Activated T-cell treated with anti-CD3 and anti-CD28 coated beads, Interleukin-2, amount 50 U/mL, for 24 hours (primary cell): ENCODE results near the gene DMAP1.

Experiments used
- DNase-seq: peaks from one replicate; pipeline ENCODE4 v3.0.0-alpha.2; 2020
- H3K27ac Mint-ChIP-seq: 2 replicates; pipeline ENCODE4 v1.8.0; 2020; ENCODE audit warnings: mild to moderate bottlenecking, mixed read lengths
- H3K27me3 Mint-ChIP-seq: 2 replicates; pipeline ENCODE4 v1.8.0; 2020; ENCODE audit warnings: mixed read lengths
- H3K36me3 Mint-ChIP-seq: 2 replicates; pipeline ENCODE4 v1.8.0; 2020; ENCODE audit warnings: low read depth, mixed read lengths
- H3K4me1 Mint-ChIP-seq: 2 replicates; pipeline ENCODE4 v1.8.0; 2020; ENCODE audit warnings: low read depth, mixed read lengths
- H3K4me3 Mint-ChIP-seq: 2 replicates; pipeline ENCODE4 v1.8.0; 2020; ENCODE audit warnings: mild to moderate bottlenecking, moderate library complexity, mixed read lengths
- H3K9me3 Mint-ChIP-seq: 2 replicates; pipeline ENCODE4 v1.8.0; 2020; ENCODE audit warnings: mixed read lengths

The DMAP1 gene

GRCh38 chr1:44259090-44259489 lies 45.8 kb downstream of the DMAP1 start:
- no peak for DNase-seq
- Mint-ChIP-seq H3K4me1 (no peaks in the 10 kb centered on the region), H3K27me3 (no peaks in the 10 kb centered on the region), H3K27ac (no peak overlapping the region), H3K9me3 (no peaks in the 10 kb centered on the region), H3K4me3 (no peak overlapping the region), H3K36me3 (peaks cover 26% of the 10 kb centered on the region)

DNA sequence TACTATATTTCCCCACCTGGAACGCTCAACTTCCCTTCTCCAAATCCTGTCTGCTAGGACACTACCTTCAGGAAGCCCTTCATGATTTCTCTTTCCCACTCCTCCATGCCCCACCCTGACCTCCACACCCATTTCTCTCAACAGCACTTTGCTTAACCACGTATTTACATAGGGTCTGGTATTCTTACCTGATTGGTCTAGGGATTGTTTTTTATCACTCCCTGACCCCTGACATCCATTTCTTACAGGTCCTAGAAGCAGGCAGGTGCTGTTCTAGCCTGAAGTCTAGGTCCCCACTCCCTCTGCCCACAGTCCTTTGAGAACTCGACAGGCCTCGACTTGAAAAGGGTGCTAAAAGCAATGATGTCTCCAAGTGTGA lies 47.5 kb downstream of the DMAP1 start:
- Mint-ChIP-seq H3K27ac (no peak overlapping the region), H3K36me3 (peaks cover 26% of the 10 kb centered on the region), H3K4me3 (no peak overlapping the region), H3K9me3 (no peaks in the 10 kb centered on the region), H3K27me3 (no peaks in the 10 kb centered on the region), H3K4me1 (peaks cover 11% of the 10 kb centered on the region)
- no peak for DNase-seq

GRCh38 chr1:44261171-44261817 lies 48.0 kb downstream of the DMAP1 start:
- DNase-seq, result no peak
- no peaks in the 10 kb centered on the region for H3K9me3 Mint-ChIP-seq
- no peak overlapping the region for H3K27ac Mint-ChIP-seq

DNA sequence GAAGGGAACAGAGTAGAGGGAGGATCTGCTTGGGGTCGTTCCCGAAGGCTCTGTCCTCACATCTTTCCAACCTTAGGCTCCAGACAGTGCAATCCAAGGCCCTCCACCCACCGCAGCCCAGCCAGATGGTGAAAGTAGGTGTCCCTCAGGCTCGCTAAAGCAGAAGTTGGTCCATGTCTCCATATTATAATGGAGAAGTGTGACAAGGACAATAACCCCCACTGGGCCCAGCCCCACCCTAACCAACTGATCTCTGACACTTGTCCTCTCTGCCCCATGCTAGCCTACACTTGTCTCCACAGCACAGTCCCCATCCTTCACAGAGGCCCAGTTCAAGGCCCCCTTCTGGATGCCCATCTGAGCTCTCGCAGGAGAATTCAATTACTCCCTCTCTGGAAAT lies 48.7 kb downstream of the DMAP1 start:
- no peak overlapping the region for H3K4me3 Mint-ChIP-seq
- no peak for DNase-seq
- H3K4me1 Mint-ChIP-seq, result peaks cover 15% of the 10 kb centered on the region
- no peaks in the 10 kb centered on the region for H3K27me3 Mint-ChIP-seq
- no peaks in the 10 kb centered on the region for H3K9me3 Mint-ChIP-seq
- peak overlapping the region; percentile 57 for H3K27ac Mint-ChIP-seq
- H3K36me3 Mint-ChIP-seq, result peaks cover 17% of the 10 kb centered on the region

More at GRCh38 chr1:44261171-44261817, 48.0 kb downstream of the DMAP1 start:
- Mint-ChIP-seq H3K27me3 (no peaks in the 10 kb centered on the region), H3K36me3 (peaks cover 24% of the 10 kb centered on the region), H3K4me1 (peaks cover 15% of the 10 kb centered on the region), H3K4me3 (no peak overlapping the region)

DNA sequence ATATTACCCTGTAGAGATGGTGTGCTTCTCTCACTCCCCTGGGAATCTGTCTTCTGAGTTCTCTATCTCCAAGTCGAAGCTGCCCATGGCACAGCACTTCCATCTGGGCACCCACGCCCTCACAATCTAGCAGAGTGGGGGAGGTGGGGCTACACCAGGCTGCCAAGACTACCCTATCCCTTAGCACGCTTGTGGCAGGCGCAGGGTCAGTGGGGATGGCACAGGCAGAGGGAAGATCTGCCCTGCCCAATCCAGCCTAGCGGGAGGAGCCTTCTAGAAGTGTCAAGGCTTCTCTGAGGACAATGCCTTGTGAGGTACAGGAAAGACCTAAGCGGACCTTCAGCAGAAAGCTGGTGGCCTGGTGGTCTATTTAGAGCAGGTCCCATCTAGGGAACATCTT lies 49.1 kb downstream of the DMAP1 start:
- H3K4me3 Mint-ChIP-seq, result no peak overlapping the region
- peaks cover 16% of the 10 kb centered on the region for H3K36me3 Mint-ChIP-seq
- no peak for DNase-seq
- H3K4me1 Mint-ChIP-seq, result peaks cover 15% of the 10 kb centered on the region
- H3K9me3 Mint-ChIP-seq, result no peaks in the 10 kb centered on the region
- H3K27ac Mint-ChIP-seq, result peak overlapping the region; percentile 57
- H3K27me3 Mint-ChIP-seq, result no peaks in the 10 kb centered on the region

DNA sequence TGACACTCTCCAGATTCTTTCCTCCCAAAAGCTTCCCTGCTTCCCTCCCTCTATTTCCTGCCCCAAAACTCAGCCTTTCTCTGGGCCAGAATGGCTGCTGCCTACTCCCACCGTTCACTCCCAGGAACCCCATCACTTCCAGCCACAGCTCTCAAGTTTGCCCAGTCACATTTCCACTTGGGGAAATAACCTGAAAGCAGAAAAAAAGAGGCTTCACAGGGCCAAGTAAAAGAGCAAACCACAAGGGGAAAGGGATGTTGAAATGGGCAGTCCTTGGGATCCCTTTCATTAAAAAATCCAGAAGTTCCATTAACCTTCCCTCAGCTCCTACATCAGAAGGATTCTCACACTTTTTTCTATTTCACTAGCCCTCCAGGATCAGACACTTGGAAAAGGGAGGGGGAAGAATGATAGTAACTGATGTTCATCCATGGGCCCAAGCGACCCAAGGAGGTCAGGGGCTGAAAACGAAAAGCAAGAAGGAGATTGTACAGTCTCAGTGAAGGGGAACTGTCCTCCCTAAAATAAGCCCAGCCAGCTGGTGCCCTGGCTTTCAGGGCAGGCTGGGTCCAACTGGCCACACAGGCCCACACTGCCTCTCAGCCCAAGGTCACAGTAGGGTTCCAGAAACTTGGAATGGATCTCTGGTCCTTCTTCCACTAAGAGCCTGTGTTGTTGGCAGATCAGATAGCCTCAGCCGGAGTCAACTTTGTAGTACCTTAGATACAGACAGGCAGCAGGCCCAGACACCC lies 49.7 kb downstream of the DMAP1 start:
- Mint-ChIP-seq H3K36me3 (peaks cover 11% of the 10 kb centered on the region), H3K4me1 (peaks cover 15% of the 10 kb centered on the region), H3K27me3 (no peaks in the 10 kb centered on the region), H3K27ac (no peak overlapping the region), H3K4me3 (no peak overlapping the region), H3K9me3 (no peaks in the 10 kb centered on the region)
- no peak for DNase-seq

- no peak for DNase-seq
- peak overlapping the region; percentile 14 for H3K27ac Mint-ChIP-seq
- no peak overlapping the region for H3K4me3 Mint-ChIP-seq
- H3K9me3 Mint-ChIP-seq, result no peaks in the 10 kb centered on the region
- H3K27me3 Mint-ChIP-seq, result no peaks in the 10 kb centered on the region
- peaks cover 8% of the 10 kb centered on the region for H3K36me3 Mint-ChIP-seq
- peaks cover 15% of the 10 kb centered on the region for H3K4me1 Mint-ChIP-seq
Measured at GRCh38 chr1:44263568-44264450, 50.5 kb downstream of the DMAP1 start.

DNA sequence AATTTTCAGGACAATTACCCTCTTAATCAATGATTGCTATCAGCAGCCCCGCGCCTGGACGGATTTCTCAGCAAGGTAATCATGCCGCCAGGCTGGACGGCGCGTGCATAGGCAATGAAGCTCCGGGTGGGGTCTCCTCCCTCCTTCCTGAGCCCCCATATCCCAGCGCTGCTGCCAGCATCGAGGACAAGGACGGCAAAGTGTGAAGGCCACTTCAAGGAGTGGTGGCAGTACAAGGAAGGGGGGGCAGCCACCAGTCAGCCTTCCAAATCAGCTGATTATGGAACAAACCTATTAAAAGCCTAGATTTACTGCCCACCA lies 51.1 kb downstream of the DMAP1 start:
- H3K27ac Mint-ChIP-seq, result no peak overlapping the region
- no peaks in the 10 kb centered on the region for H3K27me3 Mint-ChIP-seq
- peaks cover 15% of the 10 kb centered on the region for H3K4me1 Mint-ChIP-seq
- H3K9me3 Mint-ChIP-seq, result no peaks in the 10 kb centered on the region
- H3K4me3 Mint-ChIP-seq, result no peak overlapping the region
- no peak for DNase-seq
- H3K36me3 Mint-ChIP-seq, result peaks cover 8% of the 10 kb centered on the region

DNA sequence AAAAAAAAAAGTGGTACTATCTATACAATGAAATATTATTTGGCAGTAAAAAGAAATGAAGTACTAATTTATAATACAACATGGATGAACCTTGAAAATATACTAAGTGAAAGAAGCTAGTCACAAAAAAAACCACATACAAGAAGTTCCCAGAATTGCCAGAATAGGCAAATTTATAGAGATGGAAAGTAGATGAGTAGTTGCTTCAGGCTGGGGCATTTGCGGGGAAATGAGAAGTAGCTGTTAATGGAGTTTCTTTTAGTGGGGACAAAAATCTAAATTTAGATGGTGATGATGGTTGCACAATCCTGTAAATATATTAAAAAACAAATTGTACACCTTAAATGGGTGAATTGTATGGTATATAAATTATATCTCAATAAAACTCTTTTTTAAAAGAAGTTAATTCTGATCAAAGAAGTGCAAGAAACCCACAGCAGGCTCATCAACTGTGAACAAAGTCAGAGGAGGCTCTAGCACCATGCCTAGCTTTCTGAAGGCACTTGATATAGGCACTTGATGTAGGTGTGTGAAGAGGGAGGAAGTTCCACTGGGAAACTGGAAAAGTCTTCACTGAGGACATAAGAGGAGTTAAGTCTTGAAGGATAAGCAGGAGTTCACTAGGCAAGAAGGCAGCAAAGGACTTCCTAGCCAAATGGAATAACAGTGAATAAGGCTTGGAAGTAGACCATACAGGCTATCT lies 52.5 kb downstream of the DMAP1 start:
- Mint-ChIP-seq H3K27me3 (no peaks in the 10 kb centered on the region), H3K36me3 (peaks cover 5% of the 10 kb centered on the region), H3K9me3 (no peaks in the 10 kb centered on the region), H3K4me1 (peaks cover 15% of the 10 kb centered on the region), H3K4me3 (no peak overlapping the region), H3K27ac (peak overlapping the region; percentile 3)
- DNase-seq, result no peak

DNA sequence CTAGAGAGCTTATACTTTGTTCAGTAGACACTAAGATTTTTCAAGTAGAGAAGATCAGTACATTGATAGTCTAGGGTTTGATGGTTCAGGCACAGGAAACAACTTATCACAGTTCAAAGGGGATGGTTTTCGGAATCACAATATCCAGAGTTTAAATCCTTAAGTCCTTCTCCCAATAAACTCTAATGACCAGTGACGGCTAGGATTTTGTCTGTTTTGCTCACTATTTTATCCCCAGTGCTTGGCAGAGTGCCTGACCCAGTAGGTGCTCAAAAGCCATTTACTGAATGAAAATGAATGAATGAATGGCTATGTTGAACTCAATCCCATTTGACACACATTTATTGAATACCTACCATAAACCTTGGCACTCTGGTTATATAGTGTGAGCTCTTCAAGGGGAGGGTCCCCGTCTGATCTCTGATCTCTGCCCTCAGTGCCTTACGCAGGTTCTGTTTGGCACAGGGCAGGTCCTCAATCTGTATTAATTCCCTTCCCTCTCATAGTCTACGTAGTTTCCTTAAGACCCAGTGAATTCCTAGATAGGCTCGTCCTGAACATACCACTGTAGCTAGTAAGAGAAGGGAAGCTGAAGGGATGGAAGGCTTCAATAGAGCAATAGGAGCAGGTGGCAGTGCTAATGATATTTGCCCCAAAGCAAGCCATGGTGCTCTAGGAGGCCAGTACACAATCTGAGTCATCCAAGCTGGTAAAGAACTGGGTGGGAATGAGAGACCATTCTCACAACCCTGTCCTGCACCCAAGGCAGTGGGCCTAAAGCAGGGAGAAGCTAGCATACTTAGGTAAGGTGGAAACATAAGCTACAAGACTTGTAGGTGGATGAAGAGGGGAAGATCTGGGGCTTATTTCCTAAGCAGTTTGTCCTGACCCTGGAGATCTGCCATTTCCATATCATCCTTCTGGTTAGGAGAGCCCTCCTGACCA lies 53.4 kb downstream of the DMAP1 start:
- no peak for DNase-seq
- H3K9me3 Mint-ChIP-seq, result no peaks in the 10 kb centered on the region
- H3K27me3 Mint-ChIP-seq, result no peaks in the 10 kb centered on the region
- no peak overlapping the region for H3K4me3 Mint-ChIP-seq
- peaks cover 15% of the 10 kb centered on the region for H3K4me1 Mint-ChIP-seq
- H3K27ac Mint-ChIP-seq, result no peak overlapping the region
- peaks cover 5% of the 10 kb centered on the region for H3K36me3 Mint-ChIP-seq

GRCh38 chr1:44267438-44267837 lies 54.2 kb downstream of the DMAP1 start:
- no peaks in the 10 kb centered on the region for H3K9me3 Mint-ChIP-seq

DNA sequence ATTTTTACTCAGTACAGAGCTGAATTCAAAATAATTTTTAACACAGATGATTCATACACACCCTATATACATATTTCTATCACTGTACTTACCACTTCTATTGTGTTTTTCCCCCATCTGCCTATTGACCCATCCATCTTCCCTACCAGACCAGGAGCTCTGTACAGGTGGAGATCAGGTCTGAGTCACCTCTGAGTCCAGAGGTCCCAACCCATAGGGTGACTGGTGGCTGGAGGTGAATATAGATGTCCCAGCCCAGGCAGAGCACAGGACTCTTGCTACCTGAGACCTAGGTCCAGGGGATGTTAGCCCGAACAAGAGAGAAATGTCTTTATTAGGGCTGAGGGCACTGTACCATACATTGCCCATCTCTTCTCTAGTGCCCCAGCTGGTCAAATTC lies 54.8 kb downstream of the DMAP1 start:
- H3K4me1 Mint-ChIP-seq, result peaks cover 15% of the 10 kb centered on the region
- no peak overlapping the region for H3K27ac Mint-ChIP-seq
- H3K9me3 Mint-ChIP-seq, result no peaks in the 10 kb centered on the region
- no peak overlapping the region for H3K4me3 Mint-ChIP-seq
- no peaks in the 10 kb centered on the region for H3K36me3 Mint-ChIP-seq
- no peak for DNase-seq
- no peaks in the 10 kb centered on the region for H3K27me3 Mint-ChIP-seq

More at GRCh38 chr1:44267438-44267837, 54.2 kb downstream of the DMAP1 start:
- no peak for DNase-seq
- no peak overlapping the region for H3K27ac Mint-ChIP-seq
- no peaks in the 10 kb centered on the region for H3K27me3 Mint-ChIP-seq
- peaks cover 15% of the 10 kb centered on the region for H3K4me1 Mint-ChIP-seq
- peaks cover 5% of the 10 kb centered on the region for H3K36me3 Mint-ChIP-seq
- no peak overlapping the region for H3K4me3 Mint-ChIP-seq
